GM18520 (cell line): Measurements from ENCODE around the gene G2E3.

ENCODE experiments used
- ATAC-seq: cut with Tn5 transposase; IDR thresholded peaks from one replicate; pipeline ENCODE4 v1.9.1; 2021; ENCODE audit not compliant: unreplicated experiment

The G2E3 gene

DNA sequence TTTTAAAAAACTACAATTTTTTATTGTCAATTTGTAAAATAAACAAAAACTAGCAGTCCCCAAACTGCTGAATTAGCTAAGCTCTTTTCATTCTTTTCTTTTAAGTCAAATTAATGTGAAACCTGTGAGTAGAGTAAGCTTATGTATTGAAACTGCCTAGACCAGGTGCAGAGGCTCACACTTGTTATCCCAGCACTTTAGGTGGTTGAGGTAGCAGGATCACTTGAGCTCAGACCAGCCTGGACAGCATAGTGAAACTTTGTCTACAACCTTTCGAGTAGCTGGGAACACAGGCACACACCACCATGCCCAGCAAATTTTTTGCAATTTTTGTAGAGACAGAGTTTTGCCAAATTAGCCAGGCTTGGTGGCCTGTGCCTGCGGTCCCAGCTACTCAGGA lies 89.5 kb downstream of the G2E3 start:
- no peak for ATAC-seq

DNA sequence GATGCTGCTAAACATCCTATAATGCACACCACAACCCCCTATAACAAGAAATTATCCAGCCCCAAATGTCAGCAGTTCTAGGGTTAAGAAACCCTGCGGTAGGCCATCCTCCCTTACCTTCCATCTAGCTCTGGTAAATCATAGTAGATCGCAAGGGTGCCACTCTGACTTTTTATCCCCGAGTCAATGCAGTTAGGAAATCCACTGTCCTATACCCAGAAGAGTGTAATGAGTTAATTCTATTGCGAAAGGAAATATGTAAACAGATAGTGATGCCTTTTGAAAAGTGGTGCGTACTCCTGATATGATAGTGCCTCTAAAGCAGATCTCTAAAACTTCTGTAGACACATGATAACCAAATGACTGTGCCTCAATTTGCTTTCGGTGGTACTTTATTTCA lies 93.0 kb downstream of the G2E3 start:
- ATAC-seq = no peak

DNA sequence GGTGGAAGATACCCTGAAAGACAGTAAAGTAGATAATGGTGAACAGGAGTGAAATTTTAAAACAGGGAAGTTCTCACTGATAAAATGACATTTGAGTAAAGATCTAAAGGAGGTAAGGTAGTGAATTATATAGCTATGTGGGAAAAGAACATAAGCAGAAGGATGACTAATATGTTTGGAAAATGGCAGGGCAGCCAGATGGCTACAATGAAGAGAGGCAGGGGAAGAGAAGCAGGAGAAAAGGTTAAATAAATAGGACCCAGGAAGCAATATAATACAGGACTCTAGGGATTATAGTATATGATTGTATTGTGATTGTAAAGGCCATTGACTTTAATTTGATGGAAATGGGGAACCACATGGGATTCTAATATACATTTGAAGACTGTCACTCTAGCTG lies 96.2 kb downstream of the G2E3 start:
- ATAC-seq = no peak

DNA sequence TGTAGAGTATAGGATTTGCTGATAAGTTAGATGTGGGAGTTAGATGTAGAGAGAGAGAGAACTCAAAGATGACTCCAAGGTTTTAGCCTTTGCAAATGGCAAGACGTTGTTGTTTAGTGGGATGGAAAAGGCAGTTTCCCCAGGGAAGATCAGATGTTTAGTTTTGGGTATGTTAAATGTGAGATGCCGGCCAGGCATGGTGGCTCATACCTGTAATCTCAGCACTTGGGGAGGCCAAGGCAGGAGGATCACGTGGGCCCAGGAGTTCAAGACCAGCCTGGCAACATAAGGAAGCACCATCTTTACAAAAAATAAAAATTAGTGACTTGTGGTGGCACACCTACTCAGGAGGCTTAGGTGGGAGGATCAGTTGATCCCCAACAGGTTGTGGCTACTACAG lies 96.7 kb downstream of the G2E3 start:
- ATAC-seq = no peak

DNA sequence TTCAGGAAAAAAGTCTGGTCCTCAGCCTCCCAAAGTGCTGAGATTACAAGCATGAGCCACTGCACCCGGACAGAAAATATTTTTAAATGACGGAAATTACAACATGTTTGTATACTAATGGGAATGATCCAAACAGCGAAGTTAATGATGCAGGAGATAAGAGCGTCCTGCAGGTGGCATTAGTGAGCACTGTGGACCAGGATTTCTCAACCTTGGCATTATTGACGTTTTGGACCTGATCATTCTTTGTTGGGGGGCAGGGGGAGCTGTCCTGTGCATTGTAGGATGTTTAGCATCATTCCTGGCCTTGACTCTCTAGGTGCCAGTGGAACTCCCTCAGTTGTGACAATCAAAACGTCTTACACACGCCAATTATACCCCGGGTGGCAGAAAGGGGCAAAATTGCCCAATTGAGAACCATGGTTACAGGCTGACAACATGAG lies 97.3 kb downstream of the G2E3 start:
- no peak for ATAC-seq

DNA sequence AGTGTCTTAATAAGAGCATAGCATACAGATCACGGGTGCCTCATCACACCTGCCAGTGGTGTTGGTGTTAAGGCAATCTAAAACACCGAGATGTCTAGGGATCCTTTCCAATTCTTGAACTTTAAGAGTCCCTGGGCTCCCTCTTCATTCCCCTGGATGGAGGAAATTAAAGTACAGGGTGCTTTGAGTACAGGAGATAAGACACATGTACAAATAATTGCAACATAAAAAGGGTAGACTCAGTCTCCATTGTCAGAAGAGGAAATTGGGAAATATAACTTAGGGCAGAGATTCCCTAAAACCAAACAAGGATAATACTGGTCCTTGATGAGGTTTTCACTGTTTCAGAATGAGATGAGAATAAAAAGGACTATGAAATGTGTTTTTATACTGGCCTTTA lies 98.1 kb downstream of the G2E3 start:
- no peak for ATAC-seq

DNA sequence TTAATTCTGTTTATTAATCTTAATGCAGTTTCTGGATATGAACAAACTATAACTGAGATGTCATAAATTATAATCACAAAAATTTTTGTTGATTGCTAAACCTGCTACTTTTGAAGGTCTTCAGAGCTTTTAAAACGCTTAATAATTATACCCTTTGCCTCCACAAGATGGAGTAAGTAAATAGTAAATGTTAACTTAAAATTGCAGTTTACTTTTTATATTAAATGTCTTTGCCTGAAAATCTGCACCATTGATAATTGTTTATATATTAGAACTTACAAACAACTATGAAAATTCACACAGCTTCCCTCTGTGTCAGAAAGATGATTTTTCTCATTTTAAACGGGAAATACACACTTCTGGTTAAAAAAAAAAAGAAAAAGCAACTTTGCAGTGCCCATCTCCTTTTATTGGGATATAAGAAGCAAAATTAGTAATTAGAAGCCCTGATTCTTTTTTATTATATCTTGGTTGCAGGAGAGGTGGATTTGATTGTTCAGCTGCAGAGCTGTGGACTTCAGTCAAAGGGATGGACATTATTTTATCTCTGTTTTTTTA lies 98.7 kb downstream of the G2E3 start:
- no peak for ATAC-seq

DNA sequence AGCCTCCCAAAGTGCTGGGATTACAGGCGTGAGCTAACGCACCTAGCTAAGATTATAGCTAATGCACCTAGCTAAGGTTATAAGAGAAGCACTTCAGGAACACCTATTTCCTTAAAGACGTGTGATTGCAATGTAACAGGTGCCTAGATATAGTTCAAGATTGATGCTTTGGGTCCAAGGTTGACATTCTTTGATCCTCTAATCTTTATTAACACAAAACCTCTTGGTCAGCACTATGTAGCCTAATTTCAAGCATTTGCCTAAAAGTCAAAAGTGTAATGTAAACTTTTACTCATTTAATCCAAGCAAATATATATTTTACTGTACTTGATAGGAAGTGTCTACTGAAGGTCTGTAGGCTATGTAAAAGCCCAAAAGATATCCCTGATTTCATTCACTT lies 99.7 kb downstream of the G2E3 start:
- no peak for ATAC-seq

DNA sequence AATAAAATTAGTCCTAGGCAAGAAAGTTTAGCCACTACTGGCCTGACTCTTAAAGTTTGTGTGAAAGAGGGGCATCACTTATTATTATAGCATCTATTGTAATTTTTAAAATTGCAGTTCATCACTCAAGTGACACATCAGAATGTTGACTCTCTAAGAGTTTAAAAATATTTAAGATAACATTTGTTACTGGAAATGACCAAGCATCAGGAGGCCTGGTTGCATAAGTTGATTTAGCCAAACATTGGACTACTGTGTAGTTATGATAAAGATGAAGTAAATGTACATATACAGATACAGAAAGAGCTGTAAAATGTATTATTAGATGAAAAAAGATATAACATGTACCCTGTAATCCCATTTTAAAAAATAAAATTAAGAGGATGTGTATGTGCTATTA lies 110.6 kb downstream of the G2E3 start:
- ATAC-seq = no peak
